CD8-positive, alpha-beta memory T cell (primary cell): ENCODE results near the gene MYG1. TPM values are rescaled to one million over a fixed set of nuclear protein-coding genes. Genes with fewer than 3 reads are reported as not detected.

ENCODE experiments used
- CTCF ChIA-PET: fragments of 350-600 bp; sonication (Branson Sonifier 250); formaldehyde crosslinking; loops from one replicate; lab custom pipeline; 2021; ENCODE audit warnings: antibody characterized with exemption; lab: Charles Lee
- POLR2A ChIA-PET: fragments of 350-600 bp; sonication (Branson Sonifier 250); formaldehyde crosslinking; loops from one replicate; lab custom pipeline; 2021; ENCODE audit warnings: antibody characterized with exemption; lab: Charles Lee
- DNase-seq, 5 donors: peaks; one replicate each; pipeline versions ENCODE4 v3.0.0 to v3.0.0-alpha.2; 2020 to 2022; ENCODE audit warnings: mixed read lengths in 1 of 5
- H3K27ac ChIP-seq: one replicate; pipeline ENCODE4 v1.7.0; 2013; ENCODE audit warnings: low read depth, mild to moderate bottlenecking, low read length, moderate library complexity
- H3K27me3 ChIP-seq: 2 replicates; pipeline ENCODE4 v1.7.0; 2013; ENCODE audit warnings: low read length, mild to moderate bottlenecking; ENCODE audit not compliant: insufficient read depth, poor library complexity, severe bottlenecking
- H3K36me3 ChIP-seq: 2 replicates; pipeline ENCODE4 v1.7.0; 2013; ENCODE audit warnings: mild to moderate bottlenecking, low read length, moderate library complexity; ENCODE audit not compliant: insufficient read depth
- H3K4me1 ChIP-seq: 2 replicates; pipeline ENCODE4 v1.7.0; 2013; ENCODE audit warnings: mild to moderate bottlenecking, low read length, moderate library complexity; ENCODE audit not compliant: insufficient read depth
- H3K4me3 ChIP-seq: 2 replicates; pipeline ENCODE4 v1.7.0; 2013; ENCODE audit warnings: mild to moderate bottlenecking, low read length
- H3K9me3 ChIP-seq: 2 replicates; pipeline ENCODE4 v1.7.0; 2013; ENCODE audit warnings: mild to moderate bottlenecking, low read length
- H3K27ac Mint-ChIP-seq, 8 donors: one replicate each; pipeline ENCODE4 v1.8.0; 2020 to 2021; ENCODE audit warnings: mixed read lengths in 8 of 8, mild to moderate bottlenecking in 6 of 8, inconsistent platforms in 3 of 8, moderate library complexity in 3 of 8
- H3K27me3 Mint-ChIP-seq, 2 donors: one replicate each; pipeline ENCODE4 v1.8.0; 2020 to 2021; ENCODE audit warnings: mixed read lengths in 2 of 2, mild to moderate bottlenecking in 1 of 2, moderate library complexity in 1 of 2
- H3K36me3 Mint-ChIP-seq, 3 donors: one replicate each; pipeline ENCODE4 v1.8.0; 2020 to 2021; ENCODE audit warnings: mixed read lengths in 3 of 3, inconsistent platforms in 1 of 3, mild to moderate bottlenecking in 1 of 3
- H3K4me1 Mint-ChIP-seq, 3 donors: one replicate each; pipeline ENCODE4 v1.8.0; 2020 to 2021; ENCODE audit warnings: mixed read lengths in 3 of 3, inconsistent platforms in 1 of 3, mild to moderate bottlenecking in 1 of 3
- H3K4me3 Mint-ChIP-seq, 7 donors: one replicate each; pipeline ENCODE4 v1.8.0; 2020 to 2021; ENCODE audit warnings: mixed read lengths in 7 of 7, mild to moderate bottlenecking in 6 of 7, moderate library complexity in 4 of 7, inconsistent platforms in 2 of 7
- H3K9me3 Mint-ChIP-seq, 5 donors: one replicate each; pipeline ENCODE4 v1.8.0; 2020 to 2022; ENCODE audit warnings: mixed read lengths in 5 of 5, mild to moderate bottlenecking in 3 of 5, moderate library complexity in 2 of 5, inconsistent platforms in 1 of 5
- polyA plus RNA-seq: library from polyadenylated mRNA; unstranded; fragments of 300-500 nt; fragmentation: Illumina TruSeq; gene quantifications from one replicate; pipeline ENCODE4 v1.2.3, GENCODE V29; 2021
- total RNA-seq, 2 experiments: library from RNA; stranded (reverse); gene quantifications; one replicate each; pipeline ENCODE4 v1.2.3, GENCODE V29; 2021

MYG1 gene
- total and polyA plus RNA-seq, 3 experiments from 2014 or later = 67.9 to 82.5 (median 81.1) TPM

DNA sequence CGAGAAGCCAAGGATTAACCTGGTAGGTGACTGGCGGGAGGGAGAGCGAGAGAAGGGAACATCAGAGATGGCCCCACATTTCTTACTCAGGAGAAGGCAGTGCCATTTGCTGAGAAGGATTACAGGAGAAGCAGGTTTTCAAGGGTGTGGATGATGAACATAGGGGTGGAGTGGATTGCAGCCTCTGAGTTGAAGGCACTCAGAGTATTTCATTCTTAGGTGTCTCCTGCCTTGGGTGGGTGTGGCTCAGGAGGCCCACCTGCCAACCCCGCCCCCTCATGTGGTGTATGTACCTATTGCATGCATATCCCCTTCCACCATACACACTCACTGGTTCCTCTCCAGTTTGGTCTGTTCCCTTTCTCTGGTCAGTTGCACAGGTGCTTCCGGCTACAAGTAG lies 25.1 kb upstream of the MYG1 start:
- Mint-ChIP-seq H3K9me3 (no peaks in the 10 kb centered on the region), H3K27me3 (no peaks in the 10 kb centered on the region), H3K4me1 (no peaks in the 10 kb centered on the region), H3K36me3 (peaks cover 0 to 3% (median 0%) of the 10 kb centered on the region in 3 donors), H3K27ac (peak overlapping the region in 1 of 8 donors; percentile 50), H3K4me3 (no peak overlapping the region)
- ChIA-PET POLR2A (no interaction called here), CTCF (interaction anchor here (1.1 to 1.5 kb wide), 2 partner anchors 8 to 61 kb away, joined by 3 to 5 read pairs; no protein-coding TSS in a partner anchor)
- Histone ChIP-seq H3K27ac (no peak overlapping the region), H3K9me3 (no peaks in the 10 kb centered on the region), H3K4me3 (no peak overlapping the region), H3K27me3 (no peaks in the 10 kb centered on the region), H3K36me3 (no peaks in the 10 kb centered on the region), H3K4me1 (no peaks in the 10 kb centered on the region)
- no peak for DNase-seq

DNA sequence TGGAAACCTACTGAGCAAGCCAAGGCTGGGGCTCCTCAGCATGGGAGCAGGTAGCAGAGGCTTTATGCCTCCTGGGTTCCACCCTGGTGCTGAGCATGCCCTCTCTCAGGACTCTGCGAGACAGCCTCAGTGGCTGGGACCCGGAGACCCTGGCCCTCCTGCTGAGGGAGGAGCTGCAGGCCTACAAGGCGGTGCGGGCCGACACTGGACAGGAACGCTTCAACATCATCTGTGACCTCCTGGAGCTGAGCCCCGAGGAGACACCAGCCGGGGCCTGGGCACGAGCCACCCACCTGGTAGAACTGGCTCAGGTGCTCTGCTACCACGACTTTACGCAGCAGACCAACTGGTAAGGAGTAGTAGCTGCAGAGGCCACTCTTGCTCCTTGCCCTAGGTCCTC lies 23.0 kb upstream of the MYG1 start:
- Mint-ChIP-seq H3K36me3 (peaks cover 0 to 3% (median 0%) of the 10 kb centered on the region in 3 donors), H3K4me1 (no peaks in the 10 kb centered on the region), H3K4me3 (no peak overlapping the region), H3K27ac (peak overlapping the region in 1 of 8 donors; percentile 8), H3K9me3 (no peaks in the 10 kb centered on the region), H3K27me3 (no peaks in the 10 kb centered on the region)
- H3K4me3 ChIP-seq = no peak overlapping the region
- no peaks in the 10 kb centered on the region for H3K9me3 ChIP-seq
- ChIA-PET POLR2A (no interaction called here), CTCF (interaction anchor here (0.8 to 0.9 kb wide), 2 partner anchors 9 to 11 kb away, joined by 3 to 4 read pairs; partner anchors contain the start of gene ESPL1)
- no peak for DNase-seq
- no peaks in the 10 kb centered on the region for H3K27me3 ChIP-seq
- no peak overlapping the region for H3K27ac ChIP-seq
- H3K36me3 ChIP-seq = no peaks in the 10 kb centered on the region
- no peaks in the 10 kb centered on the region for H3K4me1 ChIP-seq

- no peaks in the 10 kb centered on the region for H3K9me3 Mint-ChIP-seq
- Histone ChIP-seq H3K27me3 (no peaks in the 10 kb centered on the region), H3K36me3 (no peaks in the 10 kb centered on the region), H3K27ac (no peak overlapping the region), H3K4me1 (no peaks in the 10 kb centered on the region), H3K4me3 (no peak overlapping the region), H3K9me3 (no peaks in the 10 kb centered on the region)
- no peaks in the 10 kb centered on the region for H3K36me3 Mint-ChIP-seq
- no peak overlapping the region for H3K4me3 Mint-ChIP-seq
- no peak for DNase-seq
- H3K27me3 Mint-ChIP-seq = no peaks in the 10 kb centered on the region
- POLR2A ChIA-PET = interaction anchor here (0.6 kb wide), 1 partner anchor 80 kb away, joined by 4 read pairs; no protein-coding TSS in a partner anchor
- H3K4me1 Mint-ChIP-seq = no peaks in the 10 kb centered on the region
- no peak overlapping the region for H3K27ac Mint-ChIP-seq
- CTCF ChIA-PET = interaction anchor here (0.8 to 1.8 kb wide), 6 partner anchors 9 to 64 kb away, joined by 3 to 6 read pairs (median 4); partner anchors contain the start of gene ESPL1
These were observed 21.5 kb upstream of the MYG1 start for GRCh38 chr12:53277981-53278380.

GRCh38 chr12:53279283-53279869 lies 20.1 kb upstream of the MYG1 start:
- ChIA-PET POLR2A (no interaction called here), CTCF (interaction anchor here (1.2 to 1.8 kb wide), 3 partner anchors 9 to 68 kb away, joined by 3 to 5 read pairs (median 4); no protein-coding TSS in a partner anchor)
- no peak overlapping the region for H3K27ac ChIP-seq
- Mint-ChIP-seq H3K4me1 (no peaks in the 10 kb centered on the region), H3K4me3 (peak overlapping the region in 1 of 7 donors; percentile 13), H3K27ac (peak overlapping the region in 1 of 8 donors; percentile 61), H3K9me3 (no peaks in the 10 kb centered on the region), H3K36me3 (no peaks in the 10 kb centered on the region), H3K27me3 (no peaks in the 10 kb centered on the region)
- H3K36me3 ChIP-seq = no peaks in the 10 kb centered on the region
- no peaks in the 10 kb centered on the region for H3K4me1 ChIP-seq
- H3K27me3 ChIP-seq = no peaks in the 10 kb centered on the region
- no peaks in the 10 kb centered on the region for H3K9me3 ChIP-seq
- H3K4me3 ChIP-seq = no peak overlapping the region
- DNase-seq = no peak

DNA sequence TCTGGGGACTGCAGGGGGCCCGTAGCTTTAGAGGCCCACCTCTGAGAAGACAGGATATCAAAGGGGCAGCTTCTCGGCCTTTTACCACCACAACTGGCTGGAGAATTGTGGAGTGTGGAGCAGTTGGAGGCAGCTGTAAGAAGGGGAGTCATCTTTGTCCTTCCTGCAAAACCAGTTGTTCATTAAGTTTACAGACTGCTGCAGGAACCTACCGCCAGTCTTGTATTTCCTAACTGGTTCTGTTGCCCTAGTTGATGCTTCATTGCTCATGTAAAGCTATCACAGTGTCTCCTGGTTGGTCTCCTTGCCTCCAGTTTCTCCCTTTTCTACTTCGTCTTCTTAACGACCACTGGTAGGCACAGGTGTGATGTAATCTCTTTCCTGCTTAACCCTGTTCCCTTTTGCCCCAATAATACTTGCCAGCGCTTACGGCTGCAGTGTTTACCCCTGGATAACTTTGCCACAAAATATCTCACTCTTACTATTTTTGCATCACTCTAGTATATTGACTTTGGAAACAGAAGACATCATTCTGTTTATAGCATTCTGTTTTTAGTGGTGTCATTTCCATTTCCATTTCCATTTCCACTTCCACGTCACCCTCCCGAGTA lies 19.5 kb upstream of the MYG1 start:
- Mint-ChIP-seq H3K36me3 (no peaks in the 10 kb centered on the region), H3K27ac (peak overlapping the region in 1 of 8 donors; percentile 51), H3K27me3 (no peaks in the 10 kb centered on the region), H3K4me3 (no peak overlapping the region), H3K9me3 (no peaks in the 10 kb centered on the region), H3K4me1 (no peaks in the 10 kb centered on the region)
- Histone ChIP-seq H3K9me3 (no peaks in the 10 kb centered on the region), H3K36me3 (no peaks in the 10 kb centered on the region), H3K4me1 (no peaks in the 10 kb centered on the region), H3K27ac (no peak overlapping the region), H3K4me3 (no peak overlapping the region), H3K27me3 (no peaks in the 10 kb centered on the region)
- CTCF ChIA-PET = interaction anchor here (1.2 kb wide), 1 partner anchor 68 kb away, joined by 3 read pairs; no protein-coding TSS in a partner anchor
- no peak for DNase-seq
- POLR2A ChIA-PET = no interaction called here

DNA sequence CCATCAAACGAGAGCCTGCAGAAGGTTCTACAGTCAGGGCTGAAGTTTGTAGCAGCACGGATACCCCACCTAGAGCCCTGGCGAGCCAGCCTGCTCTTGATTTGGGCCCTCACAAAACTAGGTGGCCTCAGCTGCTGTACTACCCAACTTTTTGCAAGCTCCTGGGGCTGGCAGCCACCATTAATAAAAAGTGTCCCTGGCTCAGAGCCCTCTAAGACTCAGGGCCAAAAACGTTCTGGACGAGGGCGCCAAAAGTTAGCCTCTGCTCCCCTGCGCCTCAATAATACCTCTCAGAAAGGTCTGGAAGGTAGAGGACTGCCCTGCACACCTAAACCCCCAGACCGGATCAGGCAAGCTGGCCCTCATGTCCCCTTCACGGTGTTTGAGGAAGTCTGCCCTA lies 13.0 kb upstream of the MYG1 start:
- no peak overlapping the region for H3K27ac ChIP-seq
- H3K27me3 ChIP-seq = no peaks in the 10 kb centered on the region
- H3K4me1 Mint-ChIP-seq = peaks cover 4 to 5% (median 5%) of the 10 kb centered on the region in 3 donors
- H3K4me1 ChIP-seq = no peaks in the 10 kb centered on the region
- CTCF ChIA-PET = interaction anchor here (0.8 to 11.1 kb wide), 14 partner anchors 8 to 129 kb away, joined by 3 to 192 read pairs (median 6); partner anchors contain the start of genes AAAS, ESPL1, ITGB7 and PFDN5
- no peak overlapping the region for H3K4me3 ChIP-seq
- no peaks in the 10 kb centered on the region for H3K9me3 ChIP-seq
- H3K4me3 Mint-ChIP-seq = no peak overlapping the region
- no peak overlapping the region for H3K27ac Mint-ChIP-seq
- H3K9me3 Mint-ChIP-seq = no peaks in the 10 kb centered on the region
- H3K36me3 Mint-ChIP-seq = no peaks in the 10 kb centered on the region
- DNase-seq = no peak
- H3K27me3 Mint-ChIP-seq = no peaks in the 10 kb centered on the region
- no peaks in the 10 kb centered on the region for H3K36me3 ChIP-seq
- POLR2A ChIA-PET = interaction anchor here (0.7 kb wide), 1 partner anchor 78 kb away, joined by 3 read pairs; no protein-coding TSS in a partner anchor

- H3K27ac Mint-ChIP-seq = peak overlapping the region in 4 of 8 donors; percentile 37 to 78 (median 70)
- no peak overlapping the region for H3K4me3 ChIP-seq
- no peaks in the 10 kb centered on the region for H3K36me3 Mint-ChIP-seq
- H3K27ac ChIP-seq = no peak overlapping the region
- H3K9me3 Mint-ChIP-seq = no peaks in the 10 kb centered on the region
- H3K27me3 ChIP-seq = no peaks in the 10 kb centered on the region
- peaks cover 4 to 5% (median 5%) of the 10 kb centered on the region in 3 donors for H3K4me1 Mint-ChIP-seq
- no peaks in the 10 kb centered on the region for H3K27me3 Mint-ChIP-seq
- ChIA-PET POLR2A (no interaction called here), CTCF (interaction anchor here (0.6 to 11.1 kb wide), 24 partner anchors 9 to 223 kb away, joined by 3 to 192 read pairs (median 4); partner anchors contain the start of genes AAAS, CSAD, ESPL1 and ITGB7)
- no peak overlapping the region for H3K4me3 Mint-ChIP-seq
- no peaks in the 10 kb centered on the region for H3K9me3 ChIP-seq
- peak; percentile 57 to 84 (median 63) for DNase-seq
- H3K36me3 ChIP-seq = no peaks in the 10 kb centered on the region
- H3K4me1 ChIP-seq = no peaks in the 10 kb centered on the region
These were observed 11.7 kb upstream of the MYG1 start for GRCh38 chr12:53287741-53288216.
